B cell (primary cell): ENCODE measurements around the gene CMTM5. TPM values are rescaled to one million over a fixed set of nuclear protein-coding genes. Genes with fewer than 3 reads are reported as not detected.

ENCODE experiments used
- ATAC-seq: fragments of 200-7000 bp; cut with Tn5 transposase; one replicate; pipeline ENCODE4 v1.10.0; 2021; ENCODE audit warnings: low read depth, mild to moderate bottlenecking, moderate number of reproducible peaks, moderate library complexity
- CTCF ChIA-PET: fragments of 350-600 bp; sonication (Branson Sonifier 250); formaldehyde crosslinking; loops from one replicate; lab custom pipeline; 2021; ENCODE audit warnings: antibody characterized with exemption, inconsistent platforms; lab: Charles Lee
- POLR2A ChIA-PET: fragments of 350-600 bp; sonication (Branson Sonifier 250); formaldehyde crosslinking; loops from one replicate; lab custom pipeline; 2021; ENCODE audit warnings: antibody characterized with exemption; lab: Charles Lee
- DNase-seq: peaks from one replicate; pipeline ENCODE4 v3.0.0; 2013
- H2AFZ ChIP-seq: 2 replicates; pipeline ENCODE4 v1.6.1; 2012; ENCODE audit warnings: mild to moderate bottlenecking, low read depth, low read length; ENCODE audit not compliant: insufficient read depth, poor library complexity, severe bottlenecking
- H3K27ac ChIP-seq, 2 donors: 1 replicate in 1 of 2; 2 replicates in 1 of 2; pipeline ENCODE4 v1.5.1; 2012 to 2013; ENCODE audit warnings: low read length in 2 of 2, mild to moderate bottlenecking in 2 of 2, moderate library complexity in 1 of 2
- H3K27me3 ChIP-seq, 4 experiments: fragments of 200-600 bp in 1 of 4; sonication (generic) in 1 of 4; replicated peaks in 1 of 4; 1 replicate in 2 of 4; 2 replicates in 2 of 4; pipeline versions ENCODE4 v1.6.1 to v1.7.0; 2013 to 2016; ENCODE audit warnings: low read length in 3 of 4, mild to moderate bottlenecking in 2 of 4, mixed read lengths in 1 of 4, moderate library complexity in 1 of 4; ENCODE audit not compliant: insufficient read depth in 4 of 4, control insufficient read depth in 3 of 4; ENCODE audit errors: control extremely low read depth in 1 of 4
- H3K36me3 ChIP-seq, 2 experiments: replicated peaks in 1 of 2; 1 replicate in 1 of 2; 2 replicates in 1 of 2; pipeline versions ENCODE4 v1.6.1 to v1.7.1; 2013; ENCODE audit warnings: low read length in 1 of 2; ENCODE audit not compliant: insufficient read depth in 2 of 2, control insufficient read depth in 1 of 2; ENCODE audit errors: control extremely low read depth in 1 of 2, extremely low read depth in 1 of 2
- H3K4me1 ChIP-seq, 2 donors: fragments of 200-600 bp in 1 of 2; sonication (generic) in 1 of 2; 1 replicate in 1 of 2; 2 replicates in 1 of 2; pipeline versions ENCODE4 v1.5.1 to v1.6.1; 2013 to 2017; ENCODE audit warnings: low read length in 2 of 2; ENCODE audit not compliant: control insufficient read depth in 2 of 2, insufficient read depth in 2 of 2
- H3K4me2 ChIP-seq: replicated peaks from 2 replicates; pipeline ENCODE3; 2012; ENCODE audit warnings: mild to moderate bottlenecking, low read depth, low read length; ENCODE audit not compliant: poor library complexity, severe bottlenecking
- H3K4me3 ChIP-seq, 5 experiments: fragments of 200-600 bp in 1 of 5; sonication (generic) in 1 of 5; 1 replicate in 3 of 5; 2 replicates in 2 of 5; pipeline versions ENCODE4 v1.5.1 to v1.7.0; 2011 to 2016; ENCODE audit warnings: low read length in 4 of 5, mild to moderate bottlenecking in 4 of 5, low read depth in 2 of 5, control low read depth in 1 of 5, moderate library complexity in 1 of 5; ENCODE audit not compliant: insufficient read depth in 1 of 5; ENCODE audit errors: control extremely low read depth in 1 of 5, extremely low read depth in 1 of 5
- H3K79me2 ChIP-seq: fragments of 200-600 bp; sonication (generic); one replicate; pipeline ENCODE4 v1.6.0; 2016; ENCODE audit warnings: low read length; ENCODE audit not compliant: control insufficient read depth, insufficient read depth
- H3K9ac ChIP-seq: fragments of 200-600 bp; sonication (generic); 2 replicates; pipeline ENCODE4 v1.6.1; 2017; ENCODE audit warnings: mild to moderate bottlenecking, low read length, moderate library complexity
- H3K9me3 ChIP-seq, 3 donors: one replicate each; pipeline versions ENCODE4 v1.6.1 to v1.7.1; 2013; ENCODE audit warnings: low read length in 2 of 3; ENCODE audit not compliant: control insufficient read depth in 2 of 3, insufficient read depth in 1 of 3; ENCODE audit errors: control extremely low read depth in 1 of 3
- H4K20me1 ChIP-seq: 2 replicates; pipeline ENCODE4 v1.6.0; 2012; ENCODE audit warnings: mild to moderate bottlenecking, low read length; ENCODE audit not compliant: insufficient read depth, control insufficient read depth, poor library complexity, severe bottlenecking
- H3K27ac Mint-ChIP-seq: one replicate; pipeline ENCODE4 v1.8.0; 2021; ENCODE audit warnings: mixed read lengths
- H3K27me3 Mint-ChIP-seq: one replicate; pipeline ENCODE4 v1.8.0; 2021; ENCODE audit warnings: mixed read lengths
- H3K4me1 Mint-ChIP-seq: one replicate; pipeline ENCODE4 v1.8.0; 2021; ENCODE audit warnings: mixed read lengths
- H3K4me3 Mint-ChIP-seq: one replicate; pipeline ENCODE4 v1.8.0; 2021; ENCODE audit warnings: mixed read lengths
- H3K9me3 Mint-ChIP-seq: one replicate; pipeline ENCODE4 v1.8.0; 2022; ENCODE audit warnings: mixed read lengths; ENCODE audit not compliant: insufficient read depth
- EZH2 ChIP-seq: IDR thresholded peaks from 2 replicates; pipeline ENCODE4 v1.6.1; 2012; ENCODE audit warnings: borderline replicate concordance, low read depth, mild to moderate bottlenecking, moderate library complexity, low read length; ENCODE audit not compliant: insufficient read depth, poor library complexity, severe bottlenecking
- WGBS: methylation state at CpG from one replicate; pipeline ENCODE4 v1.1.5; 2013; ENCODE audit warnings: missing lambda C conversion rate; ENCODE audit not compliant: insufficient coverage; 5-methylcytosine and 5-hydroxymethylcytosine counted together
- intact Hi-C: fragments of 100-400 bp; cut with micrococcal nuclease; formaldehyde crosslinking; loops from one replicate; pipeline ENCODE4 v1.10.0; 2022
- polyA plus RNA-seq: library from polyadenylated mRNA; depleted of rRNA; stranded (reverse); fragments of >200 nt; gene quantifications from 2 replicates; pipeline ENCODE4 v1.2.3, GENCODE V29; 2012
- total RNA-seq, 2 donors: library from RNA; stranded (reverse); fragments of 120-200 nt in 1 of 2; gene quantifications; 1 replicate in 1 of 2; 2 replicates in 1 of 2; pipeline versions ENCODE4 v1.2.3 to v1.2.4, GENCODE V29; 2013 to 2022
- TF ChIP-seq, protein P1 (sequence below): fragments of 200-600 bp; IDR thresholded peaks from one replicate; pipeline ENCODE4 v1.8.0; 2022; ENCODE audit warnings: antibody characterized with exemption, mild to moderate bottlenecking

Gene CMTM5
- total and polyA plus RNA-seq, 2 donors (not counting 1 experiment from before 2014, with no cell fraction given): 0.18 TPM; not detected in 1

DNA sequence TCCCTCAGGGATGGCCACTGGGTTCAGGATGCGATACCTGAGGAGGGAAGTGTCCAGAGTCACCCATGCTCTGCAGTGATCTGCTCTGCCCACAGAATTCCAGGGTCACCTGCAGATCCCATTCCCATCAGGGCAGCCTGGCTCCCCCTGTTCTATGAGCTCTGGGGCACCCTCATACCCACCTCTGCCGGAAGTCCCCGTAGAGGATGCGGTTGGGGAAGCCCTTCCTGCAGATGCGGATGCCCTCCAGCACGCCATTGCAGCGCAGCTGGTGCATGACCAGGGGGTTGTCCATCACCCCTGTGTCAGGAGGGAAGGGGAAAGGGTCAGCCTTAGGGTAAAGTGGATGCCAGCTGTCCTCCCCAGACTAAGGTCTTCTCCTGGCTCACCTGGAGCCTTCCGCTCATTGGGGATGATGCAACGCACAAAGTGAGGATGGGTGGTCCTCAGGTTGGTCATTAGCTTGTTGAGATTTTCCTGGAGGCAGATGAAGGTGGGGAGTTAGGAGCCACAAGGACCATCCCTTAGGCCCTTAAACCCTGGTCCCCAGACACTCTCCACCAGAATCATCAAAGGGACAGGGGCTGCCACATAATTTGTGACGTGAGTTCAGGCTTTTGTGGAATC lies 20.0 kb downstream of the CMTM5 start:
- no peaks in the 10 kb centered on the region for H3K4me1 Mint-ChIP-seq
- H3K27ac ChIP-seq: no peak overlapping the region
- H3K79me2 ChIP-seq: no peaks in the 10 kb centered on the region
- H3K27me3 ChIP-seq: peaks cover 0 to 2% (median 0%) of the 10 kb centered on the region in 4 experiments
- ChIA-PET POLR2A (no interaction called here), CTCF (interaction anchor here (0.8 kb wide), 1 partner anchor 143 kb away, joined by 3 read pairs; no protein-coding TSS in a partner anchor)
- H3K9me3 ChIP-seq: no peaks in the 10 kb centered on the region
- ATAC-seq (no peak), DNase-seq (no peak)
- H3K27ac Mint-ChIP-seq: no peak overlapping the region
- intact Hi-C loops: no loop called here
- H3K4me3 ChIP-seq: no peak overlapping the region
- peaks cover 34% of the 10 kb centered on the region for H3K27me3 Mint-ChIP-seq
- H2AFZ ChIP-seq: no peak overlapping the region
- H3K4me2 ChIP-seq: no peak overlapping the region
- no peaks in the 10 kb centered on the region for H3K9me3 Mint-ChIP-seq
- 98% methylated on average over 7 of the region's 10 CpGs for WGBS
- H4K20me1 ChIP-seq: no peaks in the 10 kb centered on the region
- H3K9ac ChIP-seq: no peak overlapping the region
- H3K4me1 ChIP-seq: no peaks in the 10 kb centered on the region
- H3K36me3 ChIP-seq: no peaks in the 10 kb centered on the region
- TF ChIP-seq, protein P1, sequence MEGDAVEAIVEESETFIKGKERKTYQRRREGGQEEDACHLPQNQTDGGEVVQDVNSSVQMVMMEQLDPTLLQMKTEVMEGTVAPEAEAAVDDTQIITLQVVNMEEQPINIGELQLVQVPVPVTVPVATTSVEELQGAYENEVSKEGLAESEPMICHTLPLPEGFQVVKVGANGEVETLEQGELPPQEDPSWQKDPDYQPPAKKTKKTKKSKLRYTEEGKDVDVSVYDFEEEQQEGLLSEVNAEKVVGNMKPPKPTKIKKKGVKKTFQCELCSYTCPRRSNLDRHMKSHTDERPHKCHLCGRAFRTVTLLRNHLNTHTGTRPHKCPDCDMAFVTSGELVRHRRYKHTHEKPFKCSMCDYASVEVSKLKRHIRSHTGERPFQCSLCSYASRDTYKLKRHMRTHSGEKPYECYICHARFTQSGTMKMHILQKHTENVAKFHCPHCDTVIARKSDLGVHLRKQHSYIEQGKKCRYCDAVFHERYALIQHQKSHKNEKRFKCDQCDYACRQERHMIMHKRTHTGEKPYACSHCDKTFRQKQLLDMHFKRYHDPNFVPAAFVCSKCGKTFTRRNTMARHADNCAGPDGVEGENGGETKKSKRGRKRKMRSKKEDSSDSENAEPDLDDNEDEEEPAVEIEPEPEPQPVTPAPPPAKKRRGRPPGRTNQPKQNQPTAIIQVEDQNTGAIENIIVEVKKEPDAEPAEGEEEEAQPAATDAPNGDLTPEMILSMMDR: no peak
- TF ChIP-seq EZH2: no peak
- no peak overlapping the region for H3K4me3 Mint-ChIP-seq

DNA sequence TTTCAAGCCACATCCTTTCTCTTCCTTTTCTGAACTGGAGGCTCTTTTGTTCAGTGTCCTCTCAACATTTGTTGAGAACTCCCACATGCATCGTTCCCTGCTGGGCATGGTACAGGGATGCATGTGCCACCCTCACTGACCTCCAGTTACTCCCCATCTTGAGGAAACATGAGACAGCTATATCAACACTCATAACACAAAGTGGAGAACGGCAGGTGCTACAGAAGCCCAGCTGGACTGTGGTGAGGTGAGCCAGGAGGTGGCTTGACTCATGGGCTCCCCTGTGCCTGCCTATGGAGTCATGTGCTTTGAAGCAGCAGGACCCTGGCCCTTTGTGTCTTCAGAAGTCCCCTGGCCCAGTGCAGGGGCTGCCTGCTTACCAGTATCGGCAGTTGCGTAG lies 21.5 kb downstream of the CMTM5 start:
- H3K27ac Mint-ChIP-seq: no peak overlapping the region
- no peak overlapping the region for H3K4me2 ChIP-seq
- no peak overlapping the region for H3K4me3 Mint-ChIP-seq
- no peaks in the 10 kb centered on the region for H3K4me1 Mint-ChIP-seq
- 93% methylated on average over 3 of the region's 4 CpGs for WGBS
- H3K79me2 ChIP-seq: no peaks in the 10 kb centered on the region
- no peaks in the 10 kb centered on the region for H3K4me1 ChIP-seq
- no peak overlapping the region for H2AFZ ChIP-seq
- no peaks in the 10 kb centered on the region for H3K9me3 ChIP-seq
- ATAC-seq (no peak), DNase-seq (no peak)
- TF ChIP-seq, protein P1: no peak
- no peak for TF ChIP-seq EZH2
- no peaks in the 10 kb centered on the region for H4K20me1 ChIP-seq
- H3K9ac ChIP-seq: no peak overlapping the region
- ChIA-PET POLR2A (no interaction called here), CTCF (no interaction called here)
- intact Hi-C loops: no loop called here
- H3K27me3 ChIP-seq: peaks cover 0 to 5% (median 0%) of the 10 kb centered on the region in 4 experiments
- peaks cover 34% of the 10 kb centered on the region for H3K27me3 Mint-ChIP-seq
- no peak overlapping the region for H3K4me3 ChIP-seq
- no peaks in the 10 kb centered on the region for H3K36me3 ChIP-seq
- H3K9me3 Mint-ChIP-seq: no peaks in the 10 kb centered on the region
- H3K27ac ChIP-seq: no peak overlapping the region
